K562 (cell line): ENCODE measurements around the gene ASCL3. TPM values are rescaled to one million over a fixed set of nuclear protein-coding genes. Genes with fewer than 3 reads are reported as not detected.
A peak's percentile ranks its signal among the peaks of the same experiment; 100 is the strongest.

ENCODE experiments used
- CBFA2T2 ChIP-seq: fragments of 450-650 bp; conservative IDR thresholded peaks from 2 replicates; pipeline ENCODE4 v1.6.1; 2017; ENCODE audit warnings: mild to moderate bottlenecking
- CCNT2 ChIP-seq: IDR thresholded peaks from 2 replicates; pipeline ENCODE4 v1.6.1; 2011; ENCODE audit warnings: borderline replicate concordance, low read depth, mild to moderate bottlenecking, moderate library complexity, mixed read lengths, low read length; ENCODE audit not compliant: insufficient read length; ENCODE audit errors: extremely low read depth
- EWSR1 ChIP-seq: fragments of 450-650 bp; IDR thresholded peaks from 2 replicates; pipeline ENCODE4 v1.6.1; 2018; ENCODE audit warnings: borderline replicate concordance, mild to moderate bottlenecking, low read depth, moderate library complexity; ENCODE audit not compliant: partially characterized antibody
- L3MBTL2 ChIP-seq: fragments of 450-650 bp; IDR thresholded peaks from 2 replicates; pipeline ENCODE4 v1.6.1; 2016; ENCODE audit warnings: mild to moderate bottlenecking, moderate library complexity
- LCOR ChIP-seq: sonication (generic); formaldehyde crosslinking; IDR thresholded peaks from 2 replicates; pipeline ENCODE4 v1.8.0; 2022; ENCODE audit warnings: mild to moderate bottlenecking, missing genetic modification reagents
- MEIS2 ChIP-seq: fragments of 450-650 bp; IDR thresholded peaks from 2 replicates; pipeline ENCODE4 v1.6.1; 2014; ENCODE audit warnings: mild to moderate bottlenecking; ENCODE audit not compliant: partially characterized antibody
- MYC ChIP-seq, 2 experiments: fragments of 250-450 bp in 1 of 2; sonication (Bioruptor Pico) in 1 of 2; IDR thresholded peaks; 2 replicates each; pipeline versions ENCODE4 v1.5.1 to v1.6.1; 2012 to 2021; ENCODE audit warnings: low read depth in 2 of 2, borderline replicate concordance in 1 of 2, improper control_type of control experiment in 1 of 2, low read length in 1 of 2, mild to moderate bottlenecking in 1 of 2, moderate library complexity in 1 of 2
- SNIP1 ChIP-seq: fragments of 450-650 bp; IDR thresholded peaks from 2 replicates; pipeline ENCODE4 v1.7.1; 2017; ENCODE audit warnings: low read depth, mild to moderate bottlenecking
- ZNF57 ChIP-seq: fragments of 450-650 bp; formaldehyde crosslinking; IDR thresholded peaks from 2 replicates; pipeline ENCODE4 v1.4.0; 2020; ENCODE audit warnings: mild to moderate bottlenecking, moderate library complexity
- polyA plus RNA-seq, 8 experiments: library from polyadenylated mRNA; depleted of rRNA in 4 of 8; stranded (reverse) in 5 of 8; unstranded in 3 of 8; fragments of >200 nt; fragmentation: Nextera tagmentation in 2 of 8; fragmentation: Illumina TruSeq in 1 of 8; extraction: Ambion mirVana in 2 of 8; extraction: Trizol in 1 of 8; gene quantifications; 2 replicates each; pipeline versions ENCODE4 v1.2.1 to v1.2.3, GENCODE V29; 2011 to 2014; ENCODE audit warnings: inconsistent platforms in 1 of 8, missing spikeins in 1 of 8
- total RNA-seq, 7 experiments: library from RNA; depleted of rRNA in 6 of 7; stranded (reverse); fragments of >200 nt in 6 of 7; fragmentation: Illumina TruSeq in 2 of 7; extraction: Trizol in 2 of 7; gene quantifications; 2 replicates each; pipeline versions ENCODE4 v1.2.1 to v1.2.3, GENCODE V29; 2011 to 2021; ENCODE audit warnings: low replicate concordance in 1 of 7
- TF ChIP-seq, protein P1 (sequence below): fragments of 250-450 bp; sonication (Bioruptor Pico); IDR thresholded peaks from 2 replicates; pipeline ENCODE4 v1.5.0; 2020; ENCODE audit warnings: mild to moderate bottlenecking, borderline replicate concordance
- TF ChIP-seq, protein P2 (sequence below): fragments of 450-650 bp; IDR thresholded peaks from 2 replicates; pipeline ENCODE4 v1.7.1; 2018; ENCODE audit warnings: mild to moderate bottlenecking, low read depth; ENCODE audit not compliant: partially characterized antibody
- TF ChIP-seq, protein P3 (sequence below): fragments of 450-650 bp; formaldehyde crosslinking; IDR thresholded peaks from 2 replicates; pipeline ENCODE4 v1.4.0; 2022; ENCODE audit warnings: missing genetic modification characterization
- TF ChIP-seq, protein P4 (sequence below): fragments of 250-450 bp; sonication (Bioruptor Pico); IDR thresholded peaks from 2 replicates; pipeline ENCODE4 v1.4.0; 2020; ENCODE audit warnings: mild to moderate bottlenecking
- TF ChIP-seq, protein P5 (sequence below): fragments of 250-450 bp; sonication (Bioruptor Pico); IDR thresholded peaks from 2 replicates; pipeline ENCODE4 v1.4.0; 2020; ENCODE audit warnings: mild to moderate bottlenecking, moderate library complexity

The ASCL3 gene
- total and polyA plus RNA-seq, 9 of the 15 experiments (the other 6 are each of a cell fraction or from before 2014, with no cell fraction given) = not detected

DNA sequence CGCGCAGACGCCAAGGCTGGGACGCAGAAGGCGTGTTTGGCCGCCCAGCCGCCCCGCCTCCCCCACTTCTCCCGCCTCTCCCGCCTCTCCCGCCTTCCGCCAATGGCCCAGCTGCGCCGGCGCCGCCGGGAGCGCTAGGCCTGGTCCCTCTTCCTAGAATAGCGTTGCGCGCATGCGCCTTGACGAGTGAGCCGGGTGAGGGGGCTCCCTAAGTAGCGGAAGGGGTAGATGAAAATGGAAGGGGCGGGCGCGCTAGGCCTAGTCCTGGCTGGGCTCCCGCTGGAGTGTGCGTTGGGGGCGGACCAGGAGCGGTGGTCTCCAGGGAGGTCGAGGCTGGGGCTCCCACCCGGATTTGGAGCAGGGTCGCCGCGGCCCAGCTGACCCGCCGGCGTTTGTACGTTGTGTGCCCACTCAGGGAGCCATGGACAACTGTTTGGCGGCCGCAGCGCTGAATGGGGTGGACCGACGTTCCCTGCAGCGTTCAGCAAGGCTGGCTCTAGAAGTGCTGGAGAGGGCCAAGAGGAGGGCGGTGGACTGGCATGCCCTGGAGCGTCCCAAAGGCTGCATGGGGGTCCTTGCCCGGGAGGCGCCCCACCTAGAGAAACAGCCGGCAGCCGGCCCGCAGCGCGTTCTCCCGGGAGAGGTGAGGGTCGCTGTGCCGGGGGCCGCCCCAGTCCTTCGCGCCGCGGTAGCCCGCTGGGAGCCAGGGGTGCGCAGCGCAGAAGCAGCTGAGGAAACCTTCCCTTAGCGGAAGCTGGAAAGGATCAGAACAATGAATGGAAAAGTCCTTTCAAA, 31.6 kb downstream of the ASCL3 start, which contains the start of gene AKIP1 (continued):
- TF ChIP-seq, protein P1, sequence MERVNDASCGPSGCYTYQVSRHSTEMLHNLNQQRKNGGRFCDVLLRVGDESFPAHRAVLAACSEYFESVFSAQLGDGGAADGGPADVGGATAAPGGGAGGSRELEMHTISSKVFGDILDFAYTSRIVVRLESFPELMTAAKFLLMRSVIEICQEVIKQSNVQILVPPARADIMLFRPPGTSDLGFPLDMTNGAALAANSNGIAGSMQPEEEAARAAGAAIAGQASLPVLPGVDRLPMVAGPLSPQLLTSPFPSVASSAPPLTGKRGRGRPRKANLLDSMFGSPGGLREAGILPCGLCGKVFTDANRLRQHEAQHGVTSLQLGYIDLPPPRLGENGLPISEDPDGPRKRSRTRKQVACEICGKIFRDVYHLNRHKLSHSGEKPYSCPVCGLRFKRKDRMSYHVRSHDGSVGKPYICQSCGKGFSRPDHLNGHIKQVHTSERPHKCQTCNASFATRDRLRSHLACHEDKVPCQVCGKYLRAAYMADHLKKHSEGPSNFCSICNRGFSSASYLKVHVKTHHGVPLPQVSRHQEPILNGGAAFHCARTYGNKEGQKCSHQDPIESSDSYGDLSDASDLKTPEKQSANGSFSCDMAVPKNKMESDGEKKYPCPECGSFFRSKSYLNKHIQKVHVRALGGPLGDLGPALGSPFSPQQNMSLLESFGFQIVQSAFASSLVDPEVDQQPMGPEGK (CRISPR knock-in tag) = no peak
- TF ChIP-seq, protein P2, sequence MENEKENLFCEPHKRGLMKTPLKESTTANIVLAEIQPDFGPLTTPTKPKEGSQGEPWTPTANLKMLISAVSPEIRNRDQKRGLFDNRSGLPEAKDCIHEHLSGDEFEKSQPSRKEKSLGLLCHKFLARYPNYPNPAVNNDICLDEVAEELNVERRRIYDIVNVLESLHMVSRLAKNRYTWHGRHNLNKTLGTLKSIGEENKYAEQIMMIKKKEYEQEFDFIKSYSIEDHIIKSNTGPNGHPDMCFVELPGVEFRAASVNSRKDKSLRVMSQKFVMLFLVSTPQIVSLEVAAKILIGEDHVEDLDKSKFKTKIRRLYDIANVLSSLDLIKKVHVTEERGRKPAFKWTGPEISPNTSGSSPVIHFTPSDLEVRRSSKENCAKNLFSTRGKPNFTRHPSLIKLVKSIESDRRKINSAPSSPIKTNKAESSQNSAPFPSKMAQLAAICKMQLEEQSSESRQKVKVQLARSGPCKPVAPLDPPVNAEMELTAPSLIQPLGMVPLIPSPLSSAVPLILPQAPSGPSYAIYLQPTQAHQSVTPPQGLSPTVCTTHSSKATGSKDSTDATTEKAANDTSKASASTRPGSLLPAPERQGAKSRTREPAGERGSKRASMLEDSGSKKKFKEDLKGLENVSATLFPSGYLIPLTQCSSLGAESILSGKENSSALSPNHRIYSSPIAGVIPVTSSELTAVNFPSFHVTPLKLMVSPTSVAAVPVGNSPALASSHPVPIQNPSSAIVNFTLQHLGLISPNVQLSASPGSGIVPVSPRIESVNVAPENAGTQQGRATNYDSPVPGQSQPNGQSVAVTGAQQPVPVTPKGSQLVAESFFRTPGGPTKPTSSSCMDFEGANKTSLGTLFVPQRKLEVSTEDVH = no peak
- TF ChIP-seq L3MBTL2 = peak; percentile 40; the same call in 1 of the 2 replicates
- TF ChIP-seq MYC (IDR thresholded peaks at IDR 0.05; ENCODE audit: low read depth, low read length) = no peak
- peak; percentile 37; the same call in 1 of the 2 replicates for TF ChIP-seq MYC (CRISPR knock-in tag; IDR thresholded peaks at IDR 0.05; ENCODE audit: borderline replicate concordance, low read depth)
- peak; percentile 67; the same call in 1 of the 2 replicates for TF ChIP-seq LCOR (CRISPR knock-in tag)
- TF ChIP-seq SNIP1 = no peak
- TF ChIP-seq CCNT2 = peak; percentile 8
- TF ChIP-seq EWSR1 = no peak
- TF ChIP-seq MEIS2 = peak; percentile 86
- TF ChIP-seq CBFA2T2 = no peak
- TF ChIP-seq ZNF57 (CRISPR knock-in tag) = no peak
- TF ChIP-seq, protein P3, sequence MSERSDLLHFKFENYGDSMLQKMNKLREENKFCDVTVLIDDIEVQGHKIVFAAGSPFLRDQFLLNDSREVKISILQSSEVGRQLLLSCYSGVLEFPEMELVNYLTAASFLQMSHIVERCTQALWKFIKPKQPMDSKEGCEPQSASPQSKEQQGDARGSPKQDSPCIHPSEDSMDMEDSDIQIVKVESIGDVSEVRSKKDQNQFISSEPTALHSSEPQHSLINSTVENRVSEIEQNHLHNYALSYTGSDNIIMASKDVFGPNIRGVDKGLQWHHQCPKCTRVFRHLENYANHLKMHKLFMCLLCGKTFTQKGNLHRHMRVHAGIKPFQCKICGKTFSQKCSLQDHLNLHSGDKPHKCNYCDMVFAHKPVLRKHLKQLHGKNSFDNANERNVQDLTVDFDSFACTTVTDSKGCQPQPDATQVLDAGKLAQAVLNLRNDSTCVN (CRISPR knock-in tag) = no peak
- TF ChIP-seq, protein P4, sequence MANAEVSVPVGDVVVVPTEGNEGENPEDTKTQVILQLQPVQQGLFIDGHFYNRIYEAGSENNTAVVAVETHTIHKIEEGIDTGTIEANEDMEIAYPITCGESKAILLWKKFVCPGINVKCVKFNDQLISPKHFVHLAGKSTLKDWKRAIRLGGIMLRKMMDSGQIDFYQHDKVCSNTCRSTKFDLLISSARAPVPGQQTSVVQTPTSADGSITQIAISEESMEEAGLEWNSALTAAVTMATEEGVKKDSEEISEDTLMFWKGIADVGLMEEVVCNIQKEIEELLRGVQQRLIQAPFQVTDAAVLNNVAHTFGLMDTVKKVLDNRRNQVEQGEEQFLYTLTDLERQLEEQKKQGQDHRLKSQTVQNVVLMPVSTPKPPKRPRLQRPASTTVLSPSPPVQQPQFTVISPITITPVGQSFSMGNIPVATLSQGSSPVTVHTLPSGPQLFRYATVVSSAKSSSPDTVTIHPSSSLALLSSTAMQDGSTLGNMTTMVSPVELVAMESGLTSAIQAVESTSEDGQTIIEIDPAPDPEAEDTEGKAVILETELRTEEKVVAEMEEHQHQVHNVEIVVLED (CRISPR knock-in tag) = no peak
- TF ChIP-seq, protein P5, sequence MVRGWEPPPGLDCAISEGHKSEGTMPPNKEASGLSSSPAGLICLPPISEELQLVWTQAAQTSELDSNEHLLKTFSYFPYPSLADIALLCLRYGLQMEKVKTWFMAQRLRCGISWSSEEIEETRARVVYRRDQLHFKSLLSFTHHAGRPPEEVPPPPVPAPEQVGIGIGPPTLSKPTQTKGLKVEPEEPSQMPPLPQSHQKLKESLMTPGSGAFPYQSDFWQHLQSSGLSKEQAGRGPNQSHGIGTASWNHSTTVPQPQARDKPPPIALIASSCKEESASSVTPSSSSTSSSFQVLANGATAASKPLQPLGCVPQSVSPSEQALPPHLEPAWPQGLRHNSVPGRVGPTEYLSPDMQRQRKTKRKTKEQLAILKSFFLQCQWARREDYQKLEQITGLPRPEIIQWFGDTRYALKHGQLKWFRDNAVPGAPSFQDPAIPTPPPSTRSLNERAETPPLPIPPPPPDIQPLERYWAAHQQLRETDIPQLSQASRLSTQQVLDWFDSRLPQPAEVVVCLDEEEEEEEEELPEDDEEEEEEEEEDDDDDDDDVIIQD (CRISPR knock-in tag) = no peak
